PC-9 (cell line): ENCODE measurements around the gene CLCN5. TPM values are rescaled to one million over a fixed set of nuclear protein-coding genes. Genes with fewer than 3 reads are reported as not detected.

Experiments
- BruUV-seq: library from RNA; stranded (reverse); fragments of 400-500 nt; replicated peaks from 2 replicates; lab custom pipeline; 2021; lab: Mats Ljungman, UMichigan
- CTCF ChIA-PET: fragments of 300-600 bp; sonication (Branson Sonifier 250); formaldehyde crosslinking; loops from one replicate; lab custom pipeline; 2022; ENCODE audit warnings: antibody characterized with exemption; lab: Charles Lee
- POLR2A ChIA-PET: fragments of 300-600 bp; sonication (Branson Sonifier 250); formaldehyde crosslinking; loops from one replicate; lab custom pipeline; 2022; ENCODE audit warnings: antibody characterized with exemption; ENCODE audit not compliant: unreplicated experiment; lab: Charles Lee
- DNase-seq, 2 experiments: peaks; one replicate each; pipeline versions ENCODE4 v3.0.0 to v3.0.0-alpha.2; 2015 to 2022; ENCODE audit warnings: mixed read lengths in 1 of 2
- H2AFZ ChIP-seq: fragments of 200-600 bp; sonication (generic); 2 replicates; pipeline ENCODE4 v1.8.1; 2017; ENCODE audit warnings: antibody characterized with exemption
- H3F3A ChIP-seq: fragments of 200-600 bp; sonication (generic); 2 replicates; pipeline ENCODE4 v1.8.1; 2017; ENCODE audit warnings: antibody characterized with exemption, mild to moderate bottlenecking, low read depth; ENCODE audit not compliant: insufficient read depth
- H3K27ac ChIP-seq: fragments of 200-600 bp; sonication (generic); 2 replicates; pipeline ENCODE4 v1.6.1; 2016; ENCODE audit warnings: mixed run types
- H3K27me3 ChIP-seq: fragments of 200-600 bp; sonication (generic); 2 replicates; pipeline ENCODE4 v1.6.1; 2016; ENCODE audit warnings: low read depth, mixed run types; ENCODE audit not compliant: insufficient read depth
- H3K36me3 ChIP-seq: fragments of 200-600 bp; sonication (generic); 2 replicates; pipeline ENCODE4 v1.6.1; 2016; ENCODE audit warnings: low read depth, mixed run types
- H3K4me1 ChIP-seq: fragments of 200-600 bp; sonication (generic); replicated peaks from 2 replicates; pipeline ENCODE4 v1.6.1; 2016; ENCODE audit warnings: mixed run types; ENCODE audit not compliant: insufficient read depth
- H3K4me2 ChIP-seq: fragments of 200-600 bp; sonication (generic); 2 replicates; pipeline ENCODE4 v1.6.1; 2017; ENCODE audit warnings: mixed run types
- H3K4me3 ChIP-seq: fragments of 200-600 bp; sonication (generic); 2 replicates; pipeline ENCODE4 v1.6.1; 2016; ENCODE audit warnings: mixed run types
- H3K79me2 ChIP-seq: fragments of 200-600 bp; sonication (generic); 2 replicates; pipeline ENCODE4 v1.6.1; 2017; ENCODE audit warnings: low read depth, mixed run types
- H3K9me2 ChIP-seq: fragments of 200-600 bp; sonication (generic); 2 replicates; pipeline ENCODE4 v1.8.1; 2017; ENCODE audit warnings: mild to moderate bottlenecking; ENCODE audit not compliant: insufficient read depth
- H3K9me3 ChIP-seq: fragments of 200-600 bp; sonication (generic); 2 replicates; pipeline ENCODE4 v1.8.1; 2016; ENCODE audit warnings: low read depth; ENCODE audit not compliant: insufficient read depth
- H4K20me1 ChIP-seq: fragments of 200-600 bp; sonication (generic); 2 replicates; pipeline ENCODE4 v1.8.1; 2017; ENCODE audit not compliant: insufficient read depth
- CTCF ChIP-seq: fragments of 200-600 bp; sonication (generic); conservative IDR thresholded peaks from 2 replicates; pipeline ENCODE4 v1.6.1; 2017; ENCODE audit warnings: mixed run types, antibody characterized with exemption, mild to moderate bottlenecking, moderate library complexity
- EZH2 ChIP-seq: fragments of 200-600 bp; sonication (generic); IDR thresholded peaks from 2 replicates; pipeline ENCODE4 v1.8.0; 2017; ENCODE audit warnings: antibody characterized with exemption, low read depth
- intact Hi-C: fragments of 100-400 bp; cut with micrococcal nuclease; formaldehyde crosslinking; loops from one replicate; pipeline ENCODE4 v1.10.0; 2022; ENCODE audit not compliant: unreplicated experiment
- total RNA-seq: library from RNA; stranded (reverse); gene quantifications from 2 replicates; pipeline ENCODE4 v1.2.3, GENCODE V29; 2021

CLCN5 gene
- total RNA-seq, 1 experiment from 2014 or later = 0.94 TPM

DNA sequence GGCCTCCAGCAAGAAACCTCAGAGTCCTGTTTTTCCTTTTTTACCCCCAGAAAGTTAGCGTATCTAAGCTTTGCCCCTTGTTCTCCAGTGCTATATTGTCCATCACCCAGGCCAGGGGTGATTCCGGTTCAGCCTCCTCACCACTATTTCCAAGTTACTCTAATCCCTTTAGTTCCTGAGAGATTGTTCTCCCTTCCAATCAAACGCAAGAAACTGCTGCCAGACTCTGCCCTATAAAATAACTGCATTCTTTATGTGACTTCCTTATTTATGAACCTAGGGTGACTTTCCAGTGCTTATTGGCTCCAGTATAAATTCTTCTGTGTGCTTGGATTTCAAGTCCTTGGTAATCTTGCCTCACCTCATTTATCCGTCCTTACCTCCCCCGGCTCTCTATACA is 65.7 kb downstream of the CLCN5 start:
- no peak for DNase-seq
- POLR2A ChIA-PET = no interaction called here
- Histone ChIP-seq H3K9me2 (no peaks in the 10 kb centered on the region), H4K20me1 (no peaks in the 10 kb centered on the region), H3K27ac (no peak overlapping the region), H3K9me3 (no peaks in the 10 kb centered on the region), H3K4me3 (no peak overlapping the region), H2AFZ (no peak overlapping the region), H3K4me1 (peaks cover 3% of the 10 kb centered on the region; the same call in 1 of the 2 replicates), H3K27me3 (no peaks in the 10 kb centered on the region), H3K36me3 (no peaks in the 10 kb centered on the region), H3F3A (no peaks in the 10 kb centered on the region), H3K4me2 (no peak overlapping the region), H3K79me2 (no peaks in the 10 kb centered on the region)
- intact Hi-C loops = no loop called here
- CTCF ChIA-PET = no interaction called here
- no TSS peak for BruUV-seq
- no peak for TF ChIP-seq CTCF

DNA sequence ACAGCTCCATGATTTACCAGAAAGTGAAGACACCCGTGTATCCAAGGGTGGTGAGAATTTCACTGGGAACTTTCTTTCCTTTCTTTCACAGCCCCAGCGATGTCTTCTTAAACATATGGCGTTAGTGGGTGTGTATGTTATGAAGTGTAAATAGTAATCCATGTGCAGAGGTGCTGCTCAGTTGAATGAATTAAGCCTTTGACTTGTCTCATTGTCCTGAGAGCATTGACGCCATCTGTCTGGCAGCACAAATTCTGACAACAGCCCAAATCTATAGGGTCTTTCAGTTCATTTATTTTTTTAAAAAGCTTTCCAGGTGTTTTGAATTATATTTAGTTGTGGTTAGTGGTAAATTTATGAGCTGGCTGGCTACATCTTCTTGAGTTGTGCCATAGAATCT is 69.4 kb downstream of the CLCN5 start:
- CTCF ChIA-PET = no interaction called here
- BruUV-seq = no TSS peak

GRCh38 chrX:49992853-49993252 is 70.5 kb downstream of the CLCN5 start:
- TF ChIP-seq EZH2 (no peak), CTCF (no peak)

More for the DNA sequence above, 69.4 kb downstream of the CLCN5 start:
- POLR2A ChIA-PET = no interaction called here
- no peak overlapping the region for H3K4me2 ChIP-seq
- H3K27ac ChIP-seq = no peak overlapping the region
- H3K27me3 ChIP-seq = no peaks in the 10 kb centered on the region
- no peaks in the 10 kb centered on the region for H3K79me2 ChIP-seq
- no peak for DNase-seq
- no peaks in the 10 kb centered on the region for H4K20me1 ChIP-seq
- intact Hi-C loops = no loop called here
- TF ChIP-seq EZH2 (no peak), CTCF (no peak)
- H3K9me3 ChIP-seq = no peaks in the 10 kb centered on the region
- no peaks in the 10 kb centered on the region; the same call in 1 of the 2 replicates for H3F3A ChIP-seq
- H2AFZ ChIP-seq = no peak overlapping the region
- H3K4me3 ChIP-seq = no peak overlapping the region
- peaks cover 22% of the 10 kb centered on the region; the same call in 1 of the 2 replicates for H3K4me1 ChIP-seq
- H3K9me2 ChIP-seq = no peaks in the 10 kb centered on the region
- H3K36me3 ChIP-seq = no peaks in the 10 kb centered on the region

More at GRCh38 chrX:49992853-49993252, 70.5 kb downstream of the CLCN5 start:
- Histone ChIP-seq H3K27ac (no peak overlapping the region), H3K27me3 (no peaks in the 10 kb centered on the region), H3K36me3 (no peaks in the 10 kb centered on the region), H3K4me2 (no peak overlapping the region), H3K4me1 (peaks cover 22% of the 10 kb centered on the region; the same call in 1 of the 2 replicates), H2AFZ (no peak overlapping the region), H3K79me2 (no peaks in the 10 kb centered on the region), H3K9me3 (no peaks in the 10 kb centered on the region), H4K20me1 (no peaks in the 10 kb centered on the region), H3K4me3 (no peak overlapping the region), H3K9me2 (no peaks in the 10 kb centered on the region), H3F3A (no peaks in the 10 kb centered on the region; the same call in 1 of the 2 replicates)
- intact Hi-C loops = no loop called here
- ChIA-PET POLR2A (no interaction called here), CTCF (no interaction called here)
- BruUV-seq = no TSS peak
- DNase-seq = no peak
